Activated naive CD8-positive, alpha-beta T cell treated with anti-CD3 and anti-CD28 coated beads, Interleukin-2, amount 50 U/mL, for 24 hours (primary cell): Measurements from ENCODE around the gene SLC35F1.

Experiments used
- ATAC-seq: fragments of 150-1000 bp; cut with Tn5 transposase; one replicate; pipeline ENCODE4 v1.10.0; 2021
- DNase-seq: peaks from one replicate; pipeline ENCODE4 v3.0.0; 2021
- H3K27ac Mint-ChIP-seq: one replicate; pipeline ENCODE4 v1.8.0; 2021; ENCODE audit warnings: mild to moderate bottlenecking, mixed read lengths
- H3K27me3 Mint-ChIP-seq: one replicate; pipeline ENCODE4 v1.8.0; 2021; ENCODE audit warnings: mixed read lengths
- H3K36me3 Mint-ChIP-seq: one replicate; pipeline ENCODE4 v1.8.0; 2021; ENCODE audit warnings: low read depth, mixed read lengths
- H3K4me1 Mint-ChIP-seq: one replicate; pipeline ENCODE4 v1.8.0; 2021; ENCODE audit warnings: mixed read lengths
- H3K4me3 Mint-ChIP-seq: one replicate; pipeline ENCODE4 v1.8.0; 2021; ENCODE audit warnings: mild to moderate bottlenecking, moderate library complexity, mixed read lengths
- H3K9me3 Mint-ChIP-seq: one replicate; pipeline ENCODE4 v1.8.0; 2021; ENCODE audit warnings: mixed read lengths

SLC35F1 gene

DNA sequence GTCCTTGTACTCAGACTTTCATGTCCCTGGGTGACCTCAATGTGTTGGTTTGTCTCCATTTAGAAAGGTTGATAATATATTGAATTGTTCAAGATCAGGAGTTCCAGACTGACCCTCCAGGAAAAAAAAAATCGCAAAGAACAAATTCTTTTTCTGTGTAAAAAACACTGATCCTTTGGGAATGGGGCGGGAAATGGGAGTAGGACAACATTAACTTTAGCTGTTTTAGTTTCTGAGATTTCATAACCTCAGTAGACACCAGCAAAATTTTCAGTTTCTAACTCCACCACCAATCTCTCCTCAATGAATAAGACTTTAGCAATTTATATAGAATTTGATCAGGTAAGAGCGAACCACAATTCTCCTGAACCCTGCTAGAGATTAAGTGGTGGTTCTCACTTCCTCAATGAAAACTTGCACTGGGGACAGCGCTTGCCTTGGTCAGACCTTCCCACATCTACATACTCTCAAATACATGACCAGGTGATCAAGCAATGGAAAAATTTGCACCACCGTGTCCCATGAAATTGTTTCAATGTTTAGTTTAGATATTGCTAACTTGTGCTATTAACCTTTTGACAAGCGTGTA lies 409.8 kb downstream of the SLC35F1 start:
- DNase-seq (no peak), ATAC-seq (no peak)
- Mint-ChIP-seq H3K36me3 (no peaks in the 10 kb centered on the region), H3K27ac (no peak overlapping the region), H3K4me1 (no peaks in the 10 kb centered on the region), H3K4me3 (no peak overlapping the region), H3K27me3 (no peaks in the 10 kb centered on the region), H3K9me3 (no peaks in the 10 kb centered on the region)

DNA sequence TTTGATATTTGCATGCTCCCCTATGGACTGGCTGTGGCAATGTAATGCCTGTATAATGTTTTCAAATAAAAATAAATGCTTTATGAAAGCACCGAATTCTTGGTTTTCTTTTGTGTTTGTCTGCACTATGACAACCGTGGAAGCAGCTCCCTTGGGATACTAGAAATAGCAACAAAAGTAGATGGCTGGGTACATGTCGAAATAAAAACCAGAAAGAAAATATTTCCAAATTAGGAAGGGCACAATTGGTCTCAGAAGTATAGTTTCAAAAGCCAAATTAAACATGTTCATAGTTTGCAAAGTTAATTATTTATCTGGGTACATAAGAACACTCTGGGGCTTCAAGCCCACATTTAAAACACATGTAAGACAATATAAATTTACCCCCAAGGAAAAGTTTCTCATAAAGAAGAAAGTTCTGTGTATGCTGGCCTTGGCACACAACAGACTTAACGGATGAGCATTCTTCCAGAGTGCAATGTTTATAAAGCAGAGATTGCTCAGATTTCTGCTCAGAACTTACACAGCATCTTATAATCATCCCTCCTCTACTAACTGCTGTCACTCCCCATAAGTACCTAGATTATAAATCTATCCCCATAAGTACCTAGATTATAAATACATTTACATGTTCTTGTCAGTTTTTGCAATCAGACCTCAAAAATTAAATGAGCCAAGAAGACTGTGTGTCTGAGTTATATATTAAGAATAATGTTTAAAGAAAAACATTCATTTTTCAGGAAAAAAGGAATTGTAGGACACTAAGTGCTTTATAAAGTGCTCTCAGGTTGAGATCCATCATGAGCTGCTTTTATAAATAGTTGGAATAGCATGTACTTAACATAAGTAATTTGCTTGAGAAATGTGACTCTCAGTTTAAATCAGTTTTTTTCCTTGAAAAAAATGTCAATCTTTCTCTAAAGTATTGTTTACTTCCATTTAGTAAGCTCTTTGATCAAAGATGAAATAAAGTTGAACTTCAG lies 410.8 kb downstream of the SLC35F1 start:
- ATAC-seq, result no peak
- Mint-ChIP-seq H3K4me3 (no peak overlapping the region), H3K36me3 (no peaks in the 10 kb centered on the region), H3K9me3 (no peaks in the 10 kb centered on the region), H3K4me1 (no peaks in the 10 kb centered on the region), H3K27me3 (no peaks in the 10 kb centered on the region), H3K27ac (no peak overlapping the region)
- DNase-seq, result no peak

DNA sequence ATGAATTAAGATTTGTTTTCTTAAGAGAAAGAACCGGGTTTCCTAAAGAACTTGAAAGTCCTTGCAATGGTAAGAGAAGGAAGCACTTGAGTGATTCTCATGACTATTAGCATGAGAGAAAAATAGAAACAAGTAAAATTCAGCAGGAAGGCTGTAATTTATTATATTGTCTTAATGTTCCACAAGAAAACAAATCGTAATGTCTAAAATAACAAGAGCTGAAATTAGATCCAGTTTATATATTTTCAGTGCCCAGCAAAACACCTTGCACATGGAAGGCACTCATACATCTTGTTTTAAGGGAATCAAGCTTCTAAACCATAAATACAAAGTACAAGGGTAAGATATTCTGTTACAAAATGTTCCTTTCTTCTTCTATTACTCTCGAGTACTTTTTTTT lies 411.6 kb downstream of the SLC35F1 start:
- no peak for DNase-seq
- Mint-ChIP-seq H3K9me3 (no peaks in the 10 kb centered on the region), H3K27ac (no peak overlapping the region), H3K36me3 (no peaks in the 10 kb centered on the region), H3K27me3 (no peaks in the 10 kb centered on the region), H3K4me1 (no peaks in the 10 kb centered on the region), H3K4me3 (no peak overlapping the region)
- ATAC-seq, result no peak

DNA sequence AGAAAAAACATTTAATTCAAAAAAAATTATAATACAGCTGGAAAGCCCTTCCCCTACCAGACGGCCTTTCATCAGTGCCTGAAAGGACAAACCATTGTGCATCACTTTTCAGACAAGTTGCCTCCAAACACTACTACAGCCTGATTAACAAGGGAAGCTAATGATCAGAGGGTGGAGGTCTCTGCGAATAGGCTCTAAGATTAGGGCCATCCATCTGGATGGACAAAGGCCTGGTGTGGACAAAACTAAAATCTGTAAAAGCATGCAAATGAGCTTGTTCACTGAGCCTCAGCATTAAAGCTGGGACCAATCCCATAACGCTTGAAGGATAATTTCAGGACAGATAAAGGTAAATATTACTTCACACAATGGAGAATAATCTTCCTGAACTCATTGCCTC lies 412.4 kb downstream of the SLC35F1 start:
- no peaks in the 10 kb centered on the region for H3K27me3 Mint-ChIP-seq
- H3K9me3 Mint-ChIP-seq, result no peaks in the 10 kb centered on the region
- no peaks in the 10 kb centered on the region for H3K4me1 Mint-ChIP-seq
- H3K27ac Mint-ChIP-seq, result no peak overlapping the region
- no peak for ATAC-seq
- no peak for DNase-seq
- no peak overlapping the region for H3K4me3 Mint-ChIP-seq
- H3K36me3 Mint-ChIP-seq, result no peaks in the 10 kb centered on the region

DNA sequence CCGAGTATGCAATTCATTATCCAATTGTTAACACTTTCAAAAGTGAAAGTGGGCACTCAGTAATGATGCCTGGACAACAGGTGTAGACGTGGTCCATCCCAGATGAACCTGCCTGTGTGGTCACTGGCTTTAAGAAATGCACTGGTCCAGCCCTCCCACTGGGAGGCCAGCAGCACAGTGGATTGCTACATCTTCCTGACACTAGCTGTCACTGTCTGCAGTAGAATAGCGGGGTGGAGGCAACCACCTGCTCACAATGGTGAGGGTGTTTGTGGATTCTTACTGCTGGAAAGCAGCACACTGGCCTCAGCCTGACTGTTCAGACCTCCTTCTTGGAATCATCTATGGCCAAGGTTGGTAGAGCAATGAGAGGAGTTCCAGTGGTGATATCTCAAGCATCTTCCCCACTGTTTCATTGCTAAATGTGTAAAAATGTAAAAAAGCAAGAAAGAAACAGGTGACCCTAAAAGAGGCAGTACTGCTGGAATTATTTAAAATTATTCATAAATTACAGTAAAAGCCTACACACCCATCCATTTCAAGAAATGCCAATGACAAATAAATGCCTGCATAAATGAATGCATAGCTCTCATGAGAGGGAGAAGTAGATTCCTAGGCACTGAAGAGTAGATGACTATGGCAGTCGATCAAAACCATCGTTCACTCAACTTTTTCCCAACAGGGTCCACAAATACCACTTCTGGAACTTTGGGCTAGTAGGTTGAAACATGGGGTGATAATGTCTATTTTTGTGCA lies 413.0 kb downstream of the SLC35F1 start:
- no peak for ATAC-seq
- H3K4me3 Mint-ChIP-seq, result no peak overlapping the region
- no peak for DNase-seq
- H3K9me3 Mint-ChIP-seq, result no peaks in the 10 kb centered on the region
- H3K36me3 Mint-ChIP-seq, result no peaks in the 10 kb centered on the region
- H3K27me3 Mint-ChIP-seq, result no peaks in the 10 kb centered on the region
- H3K27ac Mint-ChIP-seq, result no peak overlapping the region
- no peaks in the 10 kb centered on the region for H3K4me1 Mint-ChIP-seq

DNA sequence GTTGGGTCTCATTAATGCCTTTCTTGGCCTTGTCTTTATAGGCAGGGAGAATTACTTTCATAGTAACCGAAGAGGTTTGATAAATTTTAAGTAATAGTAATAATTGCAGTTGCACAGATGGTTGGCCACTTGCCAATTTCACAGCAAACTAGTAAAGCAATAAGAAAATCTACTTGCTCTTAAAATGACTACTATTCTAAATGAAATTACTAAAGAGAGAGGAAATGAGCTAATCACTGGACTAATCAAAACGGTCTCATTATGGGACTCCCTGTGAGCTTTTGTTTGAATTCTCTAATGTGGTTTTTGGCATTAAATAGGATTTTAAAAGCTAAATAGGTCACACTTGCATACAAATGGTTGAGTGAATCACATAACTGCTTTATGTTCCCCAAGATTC lies 413.6 kb downstream of the SLC35F1 start:
- H3K4me3 Mint-ChIP-seq, result no peak overlapping the region
- ATAC-seq, result no peak
- H3K27me3 Mint-ChIP-seq, result no peaks in the 10 kb centered on the region
- no peak overlapping the region for H3K27ac Mint-ChIP-seq
- H3K4me1 Mint-ChIP-seq, result no peaks in the 10 kb centered on the region
- H3K9me3 Mint-ChIP-seq, result no peaks in the 10 kb centered on the region
- no peak for DNase-seq
- H3K36me3 Mint-ChIP-seq, result no peaks in the 10 kb centered on the region

DNA sequence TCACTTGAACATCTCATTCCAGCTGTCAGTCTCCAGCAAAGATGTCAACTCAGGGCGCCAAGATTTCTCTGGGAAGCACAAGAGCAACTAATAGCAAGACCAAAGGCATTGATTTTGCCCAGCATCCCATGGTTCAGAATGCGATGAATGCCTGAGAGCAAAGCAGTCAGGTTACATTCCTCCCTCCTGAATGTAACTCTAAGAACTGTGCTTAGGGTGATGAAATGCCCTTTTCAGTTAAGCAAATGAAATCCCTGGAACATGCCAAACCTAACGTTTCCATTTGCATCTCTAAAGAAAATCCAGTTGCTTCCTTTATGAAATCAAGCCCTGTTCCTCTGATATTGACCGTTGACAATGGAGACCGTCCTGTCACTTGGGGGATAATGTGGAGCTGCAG lies 417.1 kb downstream of the SLC35F1 start:
- Mint-ChIP-seq H3K27ac (no peak overlapping the region), H3K36me3 (no peaks in the 10 kb centered on the region), H3K27me3 (no peaks in the 10 kb centered on the region), H3K4me1 (no peaks in the 10 kb centered on the region), H3K9me3 (no peaks in the 10 kb centered on the region), H3K4me3 (no peak overlapping the region)
- DNase-seq, result no peak
- no peak for ATAC-seq

DNA sequence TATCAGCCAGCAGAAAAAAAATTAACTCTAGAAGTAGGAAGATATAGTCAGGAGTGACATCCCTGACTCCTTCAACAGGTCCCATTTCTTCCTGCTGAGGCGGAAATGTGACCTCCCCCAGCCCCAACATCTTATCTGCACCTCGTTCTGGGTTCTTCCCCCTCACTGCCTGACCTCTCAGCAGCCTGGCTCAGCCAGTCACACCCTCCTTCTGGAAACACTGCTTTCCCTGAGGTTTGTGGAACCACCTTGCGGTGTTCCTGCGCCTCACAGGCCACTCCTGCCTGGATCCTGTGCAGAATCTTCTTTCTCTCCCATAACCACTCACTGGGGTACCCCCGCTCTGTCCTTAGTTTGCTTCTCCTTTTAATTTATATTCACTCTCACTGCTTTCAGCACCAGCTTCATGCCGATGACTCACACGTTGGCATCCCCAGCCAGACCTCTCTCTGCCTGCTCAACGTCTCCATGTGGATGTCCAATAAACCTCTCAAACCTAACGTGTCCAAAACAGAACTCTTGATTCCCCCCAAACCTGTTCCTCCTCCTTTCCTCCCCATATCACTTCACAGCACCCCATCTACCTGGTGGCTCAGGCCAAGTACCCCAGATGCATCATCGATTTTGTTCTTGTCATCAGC lies 418.3 kb downstream of the SLC35F1 start:
- Mint-ChIP-seq H3K4me1 (no peaks in the 10 kb centered on the region), H3K9me3 (no peaks in the 10 kb centered on the region)

DNA sequence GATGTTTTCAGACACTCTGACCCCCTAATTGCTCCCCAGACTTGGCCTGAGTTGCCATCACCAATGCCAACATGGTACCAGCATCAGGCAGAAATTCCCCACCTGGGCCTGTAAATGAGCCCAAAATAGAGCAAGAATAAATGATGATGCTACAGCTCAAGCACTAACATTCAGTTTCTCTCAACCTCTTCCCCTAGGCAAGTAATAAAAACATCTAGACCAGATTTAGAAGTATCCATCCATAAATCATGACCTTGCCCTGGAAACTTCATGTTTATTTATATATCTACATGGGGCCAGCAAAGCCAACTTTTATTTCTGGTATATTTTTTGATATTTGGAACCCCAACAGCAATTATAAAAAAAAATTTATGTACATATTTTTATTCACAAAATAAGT lies 419.6 kb downstream of the SLC35F1 start:
- no peaks in the 10 kb centered on the region for H3K4me1 Mint-ChIP-seq
- no peaks in the 10 kb centered on the region for H3K27me3 Mint-ChIP-seq
- H3K9me3 Mint-ChIP-seq, result no peaks in the 10 kb centered on the region
- H3K4me3 Mint-ChIP-seq, result no peak overlapping the region
- H3K36me3 Mint-ChIP-seq, result no peaks in the 10 kb centered on the region
- ATAC-seq (no peak), DNase-seq (no peak)
- no peak overlapping the region for H3K27ac Mint-ChIP-seq

More for the DNA sequence above, 418.3 kb downstream of the SLC35F1 start:
- Mint-ChIP-seq H3K27ac (no peak overlapping the region), H3K4me3 (no peak overlapping the region), H3K27me3 (no peaks in the 10 kb centered on the region), H3K36me3 (no peaks in the 10 kb centered on the region)
- DNase-seq (no peak), ATAC-seq (no peak)

DNA sequence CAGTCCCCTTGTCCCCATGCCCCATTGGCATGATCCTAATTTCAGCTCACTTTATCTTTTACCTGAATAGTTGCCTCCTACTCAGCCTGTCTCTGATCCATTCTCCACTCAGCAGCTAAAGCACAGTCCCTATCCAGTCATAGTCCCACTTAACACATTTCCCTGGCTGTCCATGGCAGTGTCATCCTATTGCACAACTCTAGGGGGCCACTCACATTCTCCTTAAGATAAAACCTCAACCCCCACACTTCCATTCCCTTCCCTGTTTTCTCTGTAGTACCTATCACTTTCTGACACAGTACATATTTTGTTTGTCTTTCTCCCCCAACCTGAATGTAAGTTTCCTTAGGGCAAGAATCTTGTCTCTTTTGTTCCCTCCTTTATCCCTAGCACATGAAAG lies 420.2 kb downstream of the SLC35F1 start:
- no peaks in the 10 kb centered on the region for H3K36me3 Mint-ChIP-seq
- H3K9me3 Mint-ChIP-seq, result no peaks in the 10 kb centered on the region
- DNase-seq (no peak), ATAC-seq (no peak)
- H3K27me3 Mint-ChIP-seq, result no peaks in the 10 kb centered on the region
- no peak overlapping the region for H3K27ac Mint-ChIP-seq
- no peak overlapping the region for H3K4me3 Mint-ChIP-seq
- H3K4me1 Mint-ChIP-seq, result no peaks in the 10 kb centered on the region

DNA sequence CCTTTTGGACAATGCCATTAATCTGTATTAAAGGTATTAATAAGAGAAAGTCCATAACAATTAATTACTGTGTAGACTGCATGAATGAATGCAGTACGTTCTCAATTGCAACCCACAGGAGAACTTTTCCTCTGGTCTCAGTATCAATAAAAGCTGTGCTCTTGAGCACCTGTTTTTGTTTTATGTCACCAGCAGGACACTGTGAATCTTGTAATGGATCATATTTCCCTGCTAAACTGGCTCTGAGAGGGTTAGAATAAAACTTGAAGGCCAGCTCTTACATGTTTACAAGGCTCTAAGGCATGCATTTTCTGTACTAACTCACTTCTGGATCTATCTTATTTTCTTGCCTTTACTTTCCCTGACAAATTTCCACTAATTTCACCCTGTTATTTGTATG lies 426.7 kb downstream of the SLC35F1 start:
- ATAC-seq, result no peak
- peaks cover 6% of the 10 kb centered on the region for H3K9me3 Mint-ChIP-seq
- no peaks in the 10 kb centered on the region for H3K4me1 Mint-ChIP-seq
- H3K27me3 Mint-ChIP-seq, result no peaks in the 10 kb centered on the region
- H3K27ac Mint-ChIP-seq, result no peak overlapping the region
- no peak for DNase-seq
- no peak overlapping the region for H3K4me3 Mint-ChIP-seq
- no peaks in the 10 kb centered on the region for H3K36me3 Mint-ChIP-seq

DNA sequence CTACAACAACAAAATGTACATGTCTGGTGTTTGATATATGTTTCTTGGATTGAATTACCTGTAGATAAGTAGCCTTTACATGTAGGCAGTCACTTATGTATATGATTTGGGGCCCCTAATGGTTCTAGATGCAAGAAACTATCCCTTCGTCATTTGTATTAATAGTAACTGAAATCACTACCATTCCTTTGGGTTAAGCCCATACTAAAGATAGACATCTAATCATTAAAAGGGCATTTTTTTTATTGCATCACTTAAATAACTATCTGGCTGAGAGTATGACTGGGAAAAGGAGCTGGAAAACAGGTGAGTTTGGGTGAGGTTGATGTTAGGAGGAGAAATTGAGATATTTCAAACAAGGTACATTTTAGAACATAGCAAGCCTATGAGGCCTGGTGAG lies 427.6 kb downstream of the SLC35F1 start:
- Mint-ChIP-seq H3K27ac (no peak overlapping the region), H3K4me1 (no peaks in the 10 kb centered on the region), H3K9me3 (peaks cover 15% of the 10 kb centered on the region), H3K27me3 (no peaks in the 10 kb centered on the region), H3K4me3 (no peak overlapping the region), H3K36me3 (no peaks in the 10 kb centered on the region)
- ATAC-seq (no peak), DNase-seq (no peak)

DNA sequence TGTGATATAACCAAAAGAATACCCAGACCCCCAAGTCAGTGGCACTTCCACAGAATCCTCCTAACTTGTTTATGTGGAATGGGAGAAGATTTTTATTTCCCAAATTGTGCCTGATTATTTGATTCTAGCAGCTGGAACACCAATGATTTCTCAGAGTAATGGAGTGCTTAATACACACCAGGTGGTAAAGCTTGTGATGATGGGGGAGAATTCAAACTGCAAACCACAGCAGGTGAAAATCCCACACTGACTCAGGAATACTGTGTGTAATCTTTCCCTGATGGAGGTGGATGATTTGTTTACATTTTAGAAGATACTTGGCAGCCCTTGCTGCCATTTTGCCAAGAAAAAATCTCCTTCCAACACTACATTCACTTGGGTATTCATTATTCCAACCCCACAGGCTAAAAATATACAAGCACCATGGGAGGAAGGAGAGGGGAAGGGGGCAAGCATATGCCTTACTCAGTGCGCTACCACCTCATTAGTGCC lies 428.3 kb downstream of the SLC35F1 start:
- Mint-ChIP-seq H3K4me3 (no peak overlapping the region), H3K9me3 (peaks cover 15% of the 10 kb centered on the region), H3K27ac (no peak overlapping the region), H3K4me1 (no peaks in the 10 kb centered on the region), H3K27me3 (no peaks in the 10 kb centered on the region), H3K36me3 (no peaks in the 10 kb centered on the region)
- ATAC-seq (no peak), DNase-seq (no peak)

DNA sequence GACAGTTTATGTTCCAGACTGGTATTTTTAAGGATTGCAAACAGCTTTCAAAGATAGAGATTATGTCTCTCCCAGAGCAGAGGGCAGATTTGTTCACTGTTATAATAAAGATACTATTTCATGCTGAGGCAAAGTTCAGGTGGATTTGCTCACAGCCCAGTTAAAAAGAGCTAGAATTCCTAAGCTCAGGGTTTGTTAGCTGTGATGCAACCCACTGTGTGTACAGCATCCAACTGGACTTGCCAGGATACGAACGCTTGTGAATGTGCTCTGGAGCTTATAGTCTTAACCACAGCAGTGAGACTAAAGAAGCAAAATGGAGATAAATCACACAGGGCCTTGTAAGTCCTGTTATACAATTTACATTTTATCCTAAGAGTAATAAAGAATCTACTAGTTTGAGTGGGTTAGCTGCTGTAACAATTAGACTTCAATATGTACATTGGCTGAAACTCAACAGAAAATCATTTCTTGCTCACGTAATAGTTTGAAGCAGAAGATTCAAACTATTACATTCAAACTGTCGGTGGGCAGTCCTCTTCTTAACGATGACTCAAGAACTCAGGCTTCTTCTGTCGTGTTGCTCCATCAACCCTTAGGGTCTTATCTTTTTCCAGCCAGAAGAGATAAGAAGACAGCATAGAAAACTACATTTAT lies 437.1 kb downstream of the SLC35F1 start:
- Mint-ChIP-seq H3K36me3 (peaks cover 6% of the 10 kb centered on the region), H3K27ac (no peak overlapping the region)

More for the DNA sequence above, 437.1 kb downstream of the SLC35F1 start:
- Mint-ChIP-seq H3K4me3 (no peak overlapping the region), H3K9me3 (peaks cover 24% of the 10 kb centered on the region), H3K4me1 (no peaks in the 10 kb centered on the region), H3K27me3 (no peaks in the 10 kb centered on the region)
- DNase-seq, result no peak
- ATAC-seq, result no peak
